Embryonic facial prominence (tissue), 1 donor: ENCODE results near the gene KREMEN1.
"Not testable (repeated sequence)": the region's sequence is repeated elsewhere in the genome, so short reads cannot be mapped to it uniquely, and the experiment has no call there.

Experiments
- DNase-seq: peaks from one replicate; pipeline ENCODE4 v3.0.0-alpha.2; 2016; ENCODE audit errors: extremely low spot score

Gene KREMEN1

GRCh38 chr22:29072979-29073617 lies at the start of gene KREMEN1:
Gene KREMEN1, plus strand, starts transcription at chr22:29073035. Its CDS starts 96 bp downstream, at chr22:29073131.
- no peak for DNase-seq

GRCh38 chr22:29023172-29023796 lies 49.6 kb upstream of the KREMEN1 start:
- no peak for DNase-seq

- DNase-seq, result no peak
These were observed 46.3 kb upstream of the KREMEN1 start for GRCh38 chr22:29026579-29026978.

GRCh38 chr22:29028468-29028867 lies 44.4 kb upstream of the KREMEN1 start:
- no peak for DNase-seq

GRCh38 chr22:29029202-29030000 lies 43.4 kb upstream of the KREMEN1 start:
- DNase-seq, result no peak

GRCh38 chr22:29030016-29030617 lies 42.7 kb upstream of the KREMEN1 start:
- no peak for DNase-seq

GRCh38 chr22:29030618-29031226 lies 42.1 kb upstream of the KREMEN1 start:
- DNase-seq, result peak; percentile 23

- no peak for DNase-seq
These were observed 41.4 kb upstream of the KREMEN1 start for GRCh38 chr22:29031227-29032011.

GRCh38 chr22:29032014-29032475 lies 40.8 kb upstream of the KREMEN1 start:
- no peak for DNase-seq

- no peak for DNase-seq
These were observed 40.3 kb upstream of the KREMEN1 start for GRCh38 chr22:29032584-29032983.

- DNase-seq, result no peak
These were observed 35.4 kb upstream of the KREMEN1 start for GRCh38 chr22:29037340-29037932.

GRCh38 chr22:29039148-29039547 lies 33.7 kb upstream of the KREMEN1 start:
- DNase-seq, result no peak

GRCh38 chr22:29039684-29040083 lies 33.2 kb upstream of the KREMEN1 start:
- DNase-seq, result not testable (repeated sequence)

GRCh38 chr22:29040385-29041275 lies 32.2 kb upstream of the KREMEN1 start:
- peak; percentile 77 for DNase-seq

GRCh38 chr22:29041408-29041807 lies 31.4 kb upstream of the KREMEN1 start:
- no peak for DNase-seq

GRCh38 chr22:29043906-29044575 lies 28.8 kb upstream of the KREMEN1 start:
- no peak for DNase-seq

- no peak for DNase-seq
These were observed 28.1 kb upstream of the KREMEN1 start for GRCh38 chr22:29044657-29045176.

- DNase-seq, result no peak
These were observed 23.8 kb upstream of the KREMEN1 start for GRCh38 chr22:29048822-29049654.
